HCT116 (cell line): Measurements from ENCODE around the gene MED23.

ENCODE experiments used
- EZH2 ChIP-seq: fragments of 200-600 bp; sonication (generic); IDR thresholded peaks from 2 replicates; pipeline ENCODE4 v1.6.1; 2017; ENCODE audit warnings: antibody characterized with exemption, mixed run types
- FOSL1 ChIP-seq: IDR thresholded peaks from 2 replicates; pipeline ENCODE4 v1.6.1; 2012; ENCODE audit warnings: low read depth
- JUND ChIP-seq: IDR thresholded peaks from 2 replicates; pipeline ENCODE4 v1.6.1; 2012
- POLR2A ChIP-seq: IDR thresholded peaks from 2 replicates; pipeline ENCODE4 v1.7.0; 2011; ENCODE audit warnings: borderline replicate concordance; ENCODE audit not compliant: insufficient read depth, insufficient read length; ENCODE audit errors: extremely low read depth
- POLR2AphosphoS5 ChIP-seq: IDR thresholded peaks from 2 replicates; pipeline ENCODE4 v1.6.1; 2011; ENCODE audit warnings: mild to moderate bottlenecking, low read depth, low read length, moderate library complexity
- RAD21 ChIP-seq: IDR thresholded peaks from 2 replicates; pipeline ENCODE4 v1.6.1; 2012; ENCODE audit warnings: low read depth, mild to moderate bottlenecking
- REST ChIP-seq: IDR thresholded peaks from 2 replicates; pipeline ENCODE4 v1.6.1; 2012; ENCODE audit warnings: low read depth
- SIN3A ChIP-seq: IDR thresholded peaks from 2 replicates; pipeline ENCODE4 v1.6.1; 2012; ENCODE audit warnings: low read depth
- YY1 ChIP-seq: IDR thresholded peaks from 2 replicates; pipeline ENCODE4 v1.6.1; 2011; ENCODE audit warnings: low read length, low read depth, moderate library complexity, mild to moderate bottlenecking; ENCODE audit not compliant: insufficient replicate concordance; ENCODE audit errors: extremely low read depth
- TF ChIP-seq, protein P1 (sequence below), 3 experiments: fragments of 200-600 bp in 1 of 3; sonication (generic) in 1 of 3; IDR thresholded peaks in 2 of 3; conservative IDR thresholded peaks in 1 of 3; 2 replicates each; pipeline ENCODE4 v1.5.1; 2012 to 2017; ENCODE audit warnings: low read depth in 2 of 3, low read length in 2 of 3, antibody characterized with exemption in 1 of 3, borderline replicate concordance in 1 of 3, control low read depth in 1 of 3, mild to moderate bottlenecking in 1 of 3, mixed read lengths in 1 of 3, mixed run types in 1 of 3, moderate library complexity in 1 of 3; ENCODE audit not compliant: insufficient read depth in 1 of 3

- TF ChIP-seq JUND (no peak), RAD21 (no peak), POLR2AphosphoS5 (no peak), REST (no peak), POLR2A (no peak), FOSL1 (no peak), SIN3A (no peak), EZH2 (no peak), YY1 (no peak)
- TF ChIP-seq, protein P1, sequence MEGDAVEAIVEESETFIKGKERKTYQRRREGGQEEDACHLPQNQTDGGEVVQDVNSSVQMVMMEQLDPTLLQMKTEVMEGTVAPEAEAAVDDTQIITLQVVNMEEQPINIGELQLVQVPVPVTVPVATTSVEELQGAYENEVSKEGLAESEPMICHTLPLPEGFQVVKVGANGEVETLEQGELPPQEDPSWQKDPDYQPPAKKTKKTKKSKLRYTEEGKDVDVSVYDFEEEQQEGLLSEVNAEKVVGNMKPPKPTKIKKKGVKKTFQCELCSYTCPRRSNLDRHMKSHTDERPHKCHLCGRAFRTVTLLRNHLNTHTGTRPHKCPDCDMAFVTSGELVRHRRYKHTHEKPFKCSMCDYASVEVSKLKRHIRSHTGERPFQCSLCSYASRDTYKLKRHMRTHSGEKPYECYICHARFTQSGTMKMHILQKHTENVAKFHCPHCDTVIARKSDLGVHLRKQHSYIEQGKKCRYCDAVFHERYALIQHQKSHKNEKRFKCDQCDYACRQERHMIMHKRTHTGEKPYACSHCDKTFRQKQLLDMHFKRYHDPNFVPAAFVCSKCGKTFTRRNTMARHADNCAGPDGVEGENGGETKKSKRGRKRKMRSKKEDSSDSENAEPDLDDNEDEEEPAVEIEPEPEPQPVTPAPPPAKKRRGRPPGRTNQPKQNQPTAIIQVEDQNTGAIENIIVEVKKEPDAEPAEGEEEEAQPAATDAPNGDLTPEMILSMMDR (IDR thresholded peaks at IDR 0.05 in 2 of 3, conservative IDR thresholded peaks at IDR 0.05 in 1 of 3; ENCODE audit: borderline replicate concordance in 1 of 3, insufficient read depth in 1 of 3, low read depth in 2 of 3, low read length in 2 of 3) = no peak
Observed at GRCh38 chr6:131524695-131525336, 103.2 kb downstream of the MED23 start.
